GM20000 (cell line): ENCODE results near the gene BMP8B.
A peak's percentile ranks its signal among the peaks of the same experiment; 100 is the strongest.

ENCODE experiments used
- DNase-seq: peaks from one replicate; pipeline ENCODE4 v3.0.0; 2012; ENCODE audit warnings: low spot score
- CTCF ChIP-seq: IDR thresholded peaks from 2 replicates; pipeline ENCODE4 v1.5.1; 2012; ENCODE audit warnings: mild to moderate bottlenecking, control low read depth; ENCODE audit errors: extremely low read depth, missing control alignments

Gene BMP8B

DNA sequence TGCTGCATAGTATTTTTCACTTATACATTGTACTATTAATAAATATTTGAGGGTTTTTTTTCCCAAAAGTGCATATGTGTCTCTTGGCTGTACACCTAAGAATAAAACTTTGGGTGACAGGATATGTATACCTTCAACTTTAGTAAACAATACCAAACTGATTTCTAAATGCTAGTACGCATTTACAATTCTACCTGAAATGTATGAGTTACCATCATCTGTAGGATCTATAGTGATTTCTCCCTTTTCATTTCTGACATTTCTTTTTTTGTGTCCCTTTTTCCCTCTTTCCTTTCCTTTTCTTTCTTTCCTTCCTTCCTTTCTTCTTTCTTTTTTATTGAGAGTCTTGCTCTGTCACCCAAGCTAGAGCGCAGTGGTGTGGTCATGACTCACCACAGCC lies 16.7 kb upstream of the BMP8B start:
- no peak for DNase-seq
- no peak for TF ChIP-seq CTCF

DNA sequence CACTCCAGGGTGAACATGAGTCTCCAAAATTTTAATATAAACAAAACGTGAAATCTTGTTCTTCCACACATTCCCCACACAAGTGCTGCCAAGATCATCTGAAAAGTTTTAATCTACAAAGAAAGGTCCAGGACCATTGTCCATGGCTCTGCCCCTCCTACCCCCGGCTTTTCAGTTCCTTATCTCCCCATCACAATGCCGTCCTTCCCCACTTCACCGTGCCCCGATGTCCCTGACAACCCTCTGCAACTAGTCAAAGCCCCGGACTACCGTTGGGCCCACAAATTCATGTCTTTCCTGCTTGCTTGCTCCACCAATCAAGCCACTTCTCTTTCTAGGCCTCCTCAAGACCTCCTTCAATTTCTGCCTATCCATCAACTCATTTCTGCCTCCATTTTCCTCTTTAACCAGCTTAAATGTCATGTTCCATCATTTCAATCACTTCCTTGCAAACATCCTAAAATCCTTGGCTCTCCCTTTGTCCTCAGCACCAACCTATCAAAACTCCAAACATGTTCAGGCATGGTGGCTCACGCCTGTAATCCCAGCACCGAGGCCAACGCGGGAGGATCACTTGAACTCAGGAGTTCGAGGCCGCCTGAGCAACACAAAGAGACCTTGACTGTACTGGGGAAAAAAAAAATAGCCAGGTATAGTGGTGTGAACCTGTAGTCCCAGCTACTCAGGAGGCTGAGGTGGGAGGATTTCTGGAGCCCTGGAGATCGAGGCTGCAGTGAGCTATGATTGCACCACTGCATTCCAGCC lies 14.0 kb upstream of the BMP8B start:
- TF ChIP-seq CTCF: no peak
- no peak for DNase-seq

GRCh38 chr1:39800471-39800835 lies 11.8 kb upstream of the BMP8B start:
- TF ChIP-seq CTCF: no peak
- DNase-seq: no peak

DNA sequence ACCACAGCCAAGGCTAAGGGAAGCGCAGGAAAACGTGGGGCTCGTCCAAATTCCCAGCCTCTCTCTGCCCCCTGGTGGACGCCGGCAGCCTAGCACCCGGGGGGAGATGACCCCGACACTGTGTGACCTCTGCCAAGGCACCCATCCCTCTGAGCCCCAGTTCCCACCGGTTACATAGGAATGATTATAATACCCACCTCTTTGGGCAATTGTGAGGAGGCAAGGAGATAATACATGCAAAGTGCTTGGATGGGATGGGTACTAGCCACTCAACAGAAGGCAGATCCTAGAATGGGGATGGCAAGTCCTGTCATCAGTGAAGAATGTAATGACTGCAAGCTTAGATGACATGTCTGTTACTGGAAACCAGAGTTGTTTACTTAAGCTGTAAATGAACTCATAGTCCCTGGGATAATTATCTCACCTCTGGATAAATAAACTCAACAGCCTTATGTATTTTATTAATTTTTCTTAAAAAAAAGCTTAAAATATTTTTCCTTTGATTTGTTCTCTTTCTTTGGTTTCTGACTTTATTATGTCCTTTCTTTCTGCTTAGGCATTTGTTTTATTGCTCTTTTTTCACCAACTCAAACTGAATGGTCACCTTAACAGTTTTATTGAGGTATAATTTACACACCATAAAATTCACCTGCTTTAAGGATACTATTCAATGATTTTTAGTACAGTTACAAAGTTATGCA lies 11.3 kb upstream of the BMP8B start:
- TF ChIP-seq CTCF: peak; percentile 82
- DNase-seq: peak; percentile 81

- peak; percentile 91 for DNase-seq
- TF ChIP-seq CTCF: peak; percentile 64
Observed at GRCh38 chr1:39798859-39799769, 10.4 kb upstream of the BMP8B start.

- no peak for TF ChIP-seq CTCF
- no peak for DNase-seq
Observed at GRCh38 chr1:39795651-39796050, 7.0 kb upstream of the BMP8B start.

DNA sequence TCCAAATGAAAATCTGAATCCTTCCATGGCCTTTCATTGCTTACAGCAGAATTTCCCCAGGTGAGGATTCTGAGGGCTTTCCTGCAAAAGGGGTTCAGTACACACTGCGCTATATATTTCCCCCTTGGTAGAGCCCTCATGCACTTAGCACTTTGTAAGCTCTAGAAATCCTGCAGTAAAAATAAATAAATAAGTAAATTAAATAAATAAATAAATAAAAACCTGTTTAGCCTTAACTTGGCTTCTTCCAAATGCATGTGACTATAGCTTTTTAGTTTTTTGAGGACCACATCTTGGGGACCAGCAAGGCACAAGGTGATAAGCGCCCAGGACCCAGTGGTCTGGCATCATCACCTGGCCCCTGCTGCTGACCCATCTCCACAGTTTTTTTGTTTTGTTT lies 3.2 kb upstream of the BMP8B start:
- no peak for DNase-seq
- no peak for TF ChIP-seq CTCF
